Retinal pigment epithelial cell (primary cell): ENCODE results near the gene TCF23.

Experiments used
- DNase-seq: peaks from one replicate; pipeline ENCODE4 v3.0.0-alpha.2; 2010; ENCODE audit warnings: low read depth
- H3K4me3 ChIP-seq: 2 replicates; pipeline ENCODE4 v1.5.1; 2011; ENCODE audit warnings: mild to moderate bottlenecking, low read length, control low read depth, moderate library complexity
- CTCF ChIP-seq: conservative IDR thresholded peaks from 2 replicates; pipeline ENCODE4 v1.5.1; 2011; ENCODE audit warnings: low read depth, low read length, control low read depth, inconsistent platforms

TCF23 gene

GRCh38 chr2:27152102-27152795, 3.4 kb downstream of the TCF23 start:
- no peak overlapping the region for H3K4me3 ChIP-seq
- DNase-seq, result no peak
- no peak for TF ChIP-seq CTCF

- no peak overlapping the region for H3K4me3 ChIP-seq
- no peak for DNase-seq
- TF ChIP-seq CTCF, result no peak
These were observed 4.1 kb downstream of the TCF23 start for GRCh38 chr2:27152796-27153464.

- no peak for TF ChIP-seq CTCF
- no peak overlapping the region for H3K4me3 ChIP-seq
- DNase-seq, result no peak
These were observed 5.7 kb downstream of the TCF23 start for GRCh38 chr2:27154488-27154887.

GRCh38 chr2:27155069-27155520, 6.3 kb downstream of the TCF23 start:
- no peak for DNase-seq
- TF ChIP-seq CTCF, result no peak
- no peak overlapping the region for H3K4me3 ChIP-seq

GRCh38 chr2:27158468-27158867, 9.7 kb downstream of the TCF23 start:
- TF ChIP-seq CTCF, result no peak
- DNase-seq, result no peak

GRCh38 chr2:27159271-27159670, 10.5 kb downstream of the TCF23 start:
- no peak for TF ChIP-seq CTCF
- DNase-seq, result no peak
- H3K4me3 ChIP-seq, result no peak overlapping the region

More at GRCh38 chr2:27158468-27158867, 9.7 kb downstream of the TCF23 start:
- H3K4me3 ChIP-seq, result no peak overlapping the region

GRCh38 chr2:27160191-27160590, 11.4 kb downstream of the TCF23 start:
- DNase-seq, result no peak
- no peak for TF ChIP-seq CTCF
- H3K4me3 ChIP-seq, result no peak overlapping the region
